B cell (primary cell): ENCODE data around the gene CDH19. TPM values are rescaled to one million over a fixed set of nuclear protein-coding genes. Genes with fewer than 3 reads are reported as not detected.

ENCODE experiments used
- ATAC-seq: fragments of 200-7000 bp; cut with Tn5 transposase; one replicate; pipeline ENCODE4 v1.10.0; 2021; ENCODE audit warnings: low read depth, mild to moderate bottlenecking, moderate number of reproducible peaks, moderate library complexity
- CTCF ChIA-PET: fragments of 350-600 bp; sonication (Branson Sonifier 250); formaldehyde crosslinking; loops from one replicate; lab custom pipeline; 2021; ENCODE audit warnings: antibody characterized with exemption, inconsistent platforms; lab: Charles Lee
- POLR2A ChIA-PET: fragments of 350-600 bp; sonication (Branson Sonifier 250); formaldehyde crosslinking; loops from one replicate; lab custom pipeline; 2021; ENCODE audit warnings: antibody characterized with exemption; lab: Charles Lee
- DNase-seq: peaks from one replicate; pipeline ENCODE4 v3.0.0; 2013
- H2AFZ ChIP-seq: 2 replicates; pipeline ENCODE4 v1.6.1; 2012; ENCODE audit warnings: mild to moderate bottlenecking, low read depth, low read length; ENCODE audit not compliant: insufficient read depth, poor library complexity, severe bottlenecking
- H3K27ac ChIP-seq, 2 donors: 1 replicate in 1 of 2; 2 replicates in 1 of 2; pipeline ENCODE4 v1.5.1; 2012 to 2013; ENCODE audit warnings: low read length in 2 of 2, mild to moderate bottlenecking in 2 of 2, moderate library complexity in 1 of 2
- H3K27me3 ChIP-seq, 4 experiments: fragments of 200-600 bp in 1 of 4; sonication (generic) in 1 of 4; replicated peaks in 1 of 4; 1 replicate in 2 of 4; 2 replicates in 2 of 4; pipeline versions ENCODE4 v1.6.1 to v1.7.0; 2013 to 2016; ENCODE audit warnings: low read length in 3 of 4, mild to moderate bottlenecking in 2 of 4, mixed read lengths in 1 of 4, moderate library complexity in 1 of 4; ENCODE audit not compliant: insufficient read depth in 4 of 4, control insufficient read depth in 3 of 4; ENCODE audit errors: control extremely low read depth in 1 of 4
- H3K36me3 ChIP-seq, 2 experiments: replicated peaks in 1 of 2; 1 replicate in 1 of 2; 2 replicates in 1 of 2; pipeline versions ENCODE4 v1.6.1 to v1.7.1; 2013; ENCODE audit warnings: low read length in 1 of 2; ENCODE audit not compliant: insufficient read depth in 2 of 2, control insufficient read depth in 1 of 2; ENCODE audit errors: control extremely low read depth in 1 of 2, extremely low read depth in 1 of 2
- H3K4me1 ChIP-seq, 2 donors: fragments of 200-600 bp in 1 of 2; sonication (generic) in 1 of 2; 1 replicate in 1 of 2; 2 replicates in 1 of 2; pipeline versions ENCODE4 v1.5.1 to v1.6.1; 2013 to 2017; ENCODE audit warnings: low read length in 2 of 2; ENCODE audit not compliant: control insufficient read depth in 2 of 2, insufficient read depth in 2 of 2
- H3K4me2 ChIP-seq: replicated peaks from 2 replicates; pipeline ENCODE3; 2012; ENCODE audit warnings: mild to moderate bottlenecking, low read depth, low read length; ENCODE audit not compliant: poor library complexity, severe bottlenecking
- H3K4me3 ChIP-seq, 5 experiments: fragments of 200-600 bp in 1 of 5; sonication (generic) in 1 of 5; 1 replicate in 3 of 5; 2 replicates in 2 of 5; pipeline versions ENCODE4 v1.5.1 to v1.7.0; 2011 to 2016; ENCODE audit warnings: low read length in 4 of 5, mild to moderate bottlenecking in 4 of 5, low read depth in 2 of 5, control low read depth in 1 of 5, moderate library complexity in 1 of 5; ENCODE audit not compliant: insufficient read depth in 1 of 5; ENCODE audit errors: control extremely low read depth in 1 of 5, extremely low read depth in 1 of 5
- H3K79me2 ChIP-seq: fragments of 200-600 bp; sonication (generic); one replicate; pipeline ENCODE4 v1.6.0; 2016; ENCODE audit warnings: low read length; ENCODE audit not compliant: control insufficient read depth, insufficient read depth
- H3K9ac ChIP-seq: fragments of 200-600 bp; sonication (generic); 2 replicates; pipeline ENCODE4 v1.6.1; 2017; ENCODE audit warnings: mild to moderate bottlenecking, low read length, moderate library complexity
- H3K9me3 ChIP-seq, 3 donors: one replicate each; pipeline versions ENCODE4 v1.6.1 to v1.7.1; 2013; ENCODE audit warnings: low read length in 2 of 3; ENCODE audit not compliant: control insufficient read depth in 2 of 3, insufficient read depth in 1 of 3; ENCODE audit errors: control extremely low read depth in 1 of 3
- H4K20me1 ChIP-seq: 2 replicates; pipeline ENCODE4 v1.6.0; 2012; ENCODE audit warnings: mild to moderate bottlenecking, low read length; ENCODE audit not compliant: insufficient read depth, control insufficient read depth, poor library complexity, severe bottlenecking
- H3K27ac Mint-ChIP-seq: one replicate; pipeline ENCODE4 v1.8.0; 2021; ENCODE audit warnings: mixed read lengths
- H3K27me3 Mint-ChIP-seq: one replicate; pipeline ENCODE4 v1.8.0; 2021; ENCODE audit warnings: mixed read lengths
- H3K4me1 Mint-ChIP-seq: one replicate; pipeline ENCODE4 v1.8.0; 2021; ENCODE audit warnings: mixed read lengths
- H3K4me3 Mint-ChIP-seq: one replicate; pipeline ENCODE4 v1.8.0; 2021; ENCODE audit warnings: mixed read lengths
- H3K9me3 Mint-ChIP-seq: one replicate; pipeline ENCODE4 v1.8.0; 2022; ENCODE audit warnings: mixed read lengths; ENCODE audit not compliant: insufficient read depth
- CTCF ChIP-seq: fragments of 200-600 bp; IDR thresholded peaks from one replicate; pipeline ENCODE4 v1.8.0; 2022; ENCODE audit warnings: antibody characterized with exemption, mild to moderate bottlenecking
- EZH2 ChIP-seq: IDR thresholded peaks from 2 replicates; pipeline ENCODE4 v1.6.1; 2012; ENCODE audit warnings: borderline replicate concordance, low read depth, mild to moderate bottlenecking, moderate library complexity, low read length; ENCODE audit not compliant: insufficient read depth, poor library complexity, severe bottlenecking
- WGBS: methylation state at CpG from one replicate; pipeline ENCODE4 v1.1.5; 2013; ENCODE audit warnings: missing lambda C conversion rate; ENCODE audit not compliant: insufficient coverage; 5-methylcytosine and 5-hydroxymethylcytosine counted together
- intact Hi-C: fragments of 100-400 bp; cut with micrococcal nuclease; formaldehyde crosslinking; loops from one replicate; pipeline ENCODE4 v1.10.0; 2022
- polyA plus RNA-seq: library from polyadenylated mRNA; depleted of rRNA; stranded (reverse); fragments of >200 nt; gene quantifications from 2 replicates; pipeline ENCODE4 v1.2.3, GENCODE V29; 2012
- total RNA-seq, 2 donors: library from RNA; stranded (reverse); fragments of 120-200 nt in 1 of 2; gene quantifications; 1 replicate in 1 of 2; 2 replicates in 1 of 2; pipeline versions ENCODE4 v1.2.3 to v1.2.4, GENCODE V29; 2013 to 2022

CDH19 gene
- total and polyA plus RNA-seq, 2 donors (not counting 1 experiment from before 2014, with no cell fraction given) = not detected

DNA sequence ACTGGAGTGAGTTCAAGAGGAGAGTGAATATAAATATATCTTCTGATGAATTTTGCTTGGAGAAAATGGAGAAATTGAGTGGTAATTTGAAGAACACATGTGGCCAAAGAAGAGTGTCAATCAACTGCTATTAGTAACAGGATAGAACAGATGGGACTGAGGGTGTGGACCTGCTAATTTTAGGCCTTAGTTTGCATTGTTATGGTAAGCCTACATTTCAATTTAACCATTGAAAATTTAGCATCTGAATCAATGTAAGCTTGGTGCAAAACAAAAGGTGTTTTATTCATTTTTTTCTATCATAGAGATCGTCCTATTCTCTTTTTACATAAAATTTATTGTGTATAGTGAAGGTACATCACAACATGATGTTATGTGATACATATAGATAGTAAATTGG, 42.1 kb upstream of the CDH19 start:
- no CpG with 5 or more reads among the region's 1 CpG for WGBS
- CTCF ChIA-PET = no interaction called here

GRCh38 chr18:66641056-66641455, 37.2 kb upstream of the CDH19 start:
- Mint-ChIP-seq H3K9me3 (peaks cover 10% of the 10 kb centered on the region), H3K4me3 (no peak overlapping the region), H3K4me1 (no peaks in the 10 kb centered on the region), H3K27me3 (no peaks in the 10 kb centered on the region), H3K27ac (no peak overlapping the region)
- no peaks in the 10 kb centered on the region for H3K36me3 ChIP-seq
- H3K27me3 ChIP-seq = no peaks in the 10 kb centered on the region
- no peak for DNase-seq
- no CpG with 5 or more reads among the region's 4 CpGs for WGBS
- no peak overlapping the region for H3K9ac ChIP-seq
- no peak for ATAC-seq
- H3K79me2 ChIP-seq = no peaks in the 10 kb centered on the region
- no peaks in the 10 kb centered on the region for H3K9me3 ChIP-seq
- no peaks in the 10 kb centered on the region for H3K4me1 ChIP-seq
- no peaks in the 10 kb centered on the region for H4K20me1 ChIP-seq
- POLR2A ChIA-PET = no interaction called here
- H3K4me3 ChIP-seq = no peak overlapping the region
- intact Hi-C loops = no loop called here
- H3K27ac ChIP-seq = no peak overlapping the region
- no peak overlapping the region for H3K4me2 ChIP-seq
- TF ChIP-seq EZH2 (no peak), CTCF (no peak)
- no peak overlapping the region for H2AFZ ChIP-seq
- CTCF ChIA-PET = no interaction called here

More for the DNA sequence above, 42.1 kb upstream of the CDH19 start:
- no peak overlapping the region for H3K27ac Mint-ChIP-seq
- Histone ChIP-seq H3K79me2 (no peaks in the 10 kb centered on the region), H3K36me3 (no peaks in the 10 kb centered on the region), H3K27ac (no peak overlapping the region), H4K20me1 (no peaks in the 10 kb centered on the region), H2AFZ (no peak overlapping the region), H3K27me3 (no peaks in the 10 kb centered on the region), H3K4me3 (no peak overlapping the region), H3K4me2 (no peak overlapping the region), H3K4me1 (no peaks in the 10 kb centered on the region), H3K9me3 (no peaks in the 10 kb centered on the region), H3K9ac (no peak overlapping the region)
- no peak overlapping the region for H3K4me3 Mint-ChIP-seq
- H3K9me3 Mint-ChIP-seq = peaks cover 3% of the 10 kb centered on the region
- TF ChIP-seq CTCF (no peak), EZH2 (no peak)
- no peak for ATAC-seq
- no peak for DNase-seq
- POLR2A ChIA-PET = no interaction called here
- intact Hi-C loops = no loop called here
- no peaks in the 10 kb centered on the region for H3K27me3 Mint-ChIP-seq
- H3K4me1 Mint-ChIP-seq = no peaks in the 10 kb centered on the region
